DND-41 (cell line): ENCODE data around the gene DCLRE1C.

Experiments used
- ATAC-seq: fragments of 200-7000 bp; cut with Tn5 transposase; 3 replicates; pipeline ENCODE4 v1.9.1; 2021; ENCODE audit warnings: low read depth; ENCODE audit not compliant: insufficient read depth
- DNase-seq: peaks from one replicate; pipeline ENCODE4 v3.0.0-alpha.2; 2020
- H2AFZ ChIP-seq: 2 replicates; pipeline ENCODE4 v1.6.0; 2012; ENCODE audit warnings: low read depth, low read length
- H3K27ac ChIP-seq: 2 replicates; pipeline ENCODE4 v1.5.1; 2012; ENCODE audit warnings: low read length, inconsistent platforms
- H3K27me3 ChIP-seq: fragments of 200-600 bp; sonication (generic); 2 replicates; pipeline ENCODE4 v1.6.0; 2012; ENCODE audit warnings: low read length, mild to moderate bottlenecking, inconsistent platforms; ENCODE audit not compliant: insufficient read depth, poor library complexity
- H3K36me3 ChIP-seq: 2 replicates; pipeline ENCODE4 v1.5.1; 2012; ENCODE audit warnings: low read length, inconsistent platforms; ENCODE audit not compliant: insufficient read depth
- H3K4me1 ChIP-seq: 2 replicates; pipeline ENCODE4 v1.5.1; 2012; ENCODE audit warnings: mild to moderate bottlenecking, low read length; ENCODE audit not compliant: insufficient read depth
- H3K4me2 ChIP-seq: 2 replicates; pipeline ENCODE4 v1.6.0; 2012; ENCODE audit warnings: mild to moderate bottlenecking, moderate library complexity, low read length, inconsistent platforms; ENCODE audit not compliant: insufficient read depth
- H3K4me3 ChIP-seq, 2 experiments: fragments of 200-600 bp in 1 of 2; shearing (Covaris generic) in 1 of 2; 2 replicates each; pipeline ENCODE4 v1.5.1; 2012 to 2016; ENCODE audit warnings: inconsistent platforms in 2 of 2, low read length in 2 of 2, mild to moderate bottlenecking in 2 of 2, low read depth in 1 of 2, moderate library complexity in 1 of 2
- H3K79me2 ChIP-seq: 2 replicates; pipeline ENCODE4 v1.6.0; 2012; ENCODE audit warnings: low read length, inconsistent platforms; ENCODE audit not compliant: insufficient read depth
- H3K9ac ChIP-seq: 2 replicates; pipeline ENCODE4 v1.6.0; 2012; ENCODE audit warnings: low read depth, mild to moderate bottlenecking, inconsistent platforms, low read length, moderate library complexity
- H3K9me3 ChIP-seq: 2 replicates; pipeline ENCODE4 v1.5.1; 2012; ENCODE audit warnings: low read length, moderate library complexity, mild to moderate bottlenecking, inconsistent platforms; ENCODE audit not compliant: insufficient read depth, severe bottlenecking
- H4K20me1 ChIP-seq: 2 replicates; pipeline ENCODE4 v1.6.0; 2012; ENCODE audit warnings: low read length; ENCODE audit not compliant: insufficient read depth
- EZH2 ChIP-seq: IDR thresholded peaks from 3 replicates; pipeline ENCODE4 v1.6.1; 2012; ENCODE audit warnings: borderline replicate concordance, low read depth, mild to moderate bottlenecking, moderate library complexity, low read length, inconsistent platforms; ENCODE audit not compliant: severe bottlenecking
- TF ChIP-seq, protein P1 (sequence below): IDR thresholded peaks from 2 replicates; pipeline ENCODE4 v1.5.1; 2012; ENCODE audit warnings: borderline replicate concordance, low read length, moderate library complexity, mild to moderate bottlenecking; ENCODE audit not compliant: poor library complexity, severe bottlenecking; ENCODE audit errors: extremely low read depth

The DCLRE1C gene

GRCh38 chr10:14926722-14927416, 27.0 kb downstream of the DCLRE1C start:
- DNase-seq (no peak), ATAC-seq (no peak)
- H3K27me3 ChIP-seq: no peaks in the 10 kb centered on the region

GRCh38 chr10:14926061-14926470, 27.8 kb downstream of the DCLRE1C start:
- TF ChIP-seq, protein P1, sequence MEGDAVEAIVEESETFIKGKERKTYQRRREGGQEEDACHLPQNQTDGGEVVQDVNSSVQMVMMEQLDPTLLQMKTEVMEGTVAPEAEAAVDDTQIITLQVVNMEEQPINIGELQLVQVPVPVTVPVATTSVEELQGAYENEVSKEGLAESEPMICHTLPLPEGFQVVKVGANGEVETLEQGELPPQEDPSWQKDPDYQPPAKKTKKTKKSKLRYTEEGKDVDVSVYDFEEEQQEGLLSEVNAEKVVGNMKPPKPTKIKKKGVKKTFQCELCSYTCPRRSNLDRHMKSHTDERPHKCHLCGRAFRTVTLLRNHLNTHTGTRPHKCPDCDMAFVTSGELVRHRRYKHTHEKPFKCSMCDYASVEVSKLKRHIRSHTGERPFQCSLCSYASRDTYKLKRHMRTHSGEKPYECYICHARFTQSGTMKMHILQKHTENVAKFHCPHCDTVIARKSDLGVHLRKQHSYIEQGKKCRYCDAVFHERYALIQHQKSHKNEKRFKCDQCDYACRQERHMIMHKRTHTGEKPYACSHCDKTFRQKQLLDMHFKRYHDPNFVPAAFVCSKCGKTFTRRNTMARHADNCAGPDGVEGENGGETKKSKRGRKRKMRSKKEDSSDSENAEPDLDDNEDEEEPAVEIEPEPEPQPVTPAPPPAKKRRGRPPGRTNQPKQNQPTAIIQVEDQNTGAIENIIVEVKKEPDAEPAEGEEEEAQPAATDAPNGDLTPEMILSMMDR: no peak
- no peak for TF ChIP-seq EZH2
- ATAC-seq: no peak
- peaks cover 92% of the 10 kb centered on the region for H3K36me3 ChIP-seq
- no peak overlapping the region for H3K4me3 ChIP-seq
- no peak overlapping the region for H3K4me2 ChIP-seq
- no peaks in the 10 kb centered on the region for H3K79me2 ChIP-seq
- no peaks in the 10 kb centered on the region for H3K4me1 ChIP-seq
- H2AFZ ChIP-seq: no peak overlapping the region
- 0 out of 2 replicates have a peak, but pooled peaks cover 4% of the 10 kb centered on the region for H4K20me1 ChIP-seq
- H3K9ac ChIP-seq: no peak overlapping the region
- no peaks in the 10 kb centered on the region for H3K27me3 ChIP-seq
- DNase-seq: no peak
- H3K27ac ChIP-seq: no peak overlapping the region
- no peaks in the 10 kb centered on the region for H3K9me3 ChIP-seq

More at GRCh38 chr10:14926722-14927416, 27.0 kb downstream of the DCLRE1C start:
- H3K9ac ChIP-seq: no peak overlapping the region
- H3K9me3 ChIP-seq: no peaks in the 10 kb centered on the region
- no peak overlapping the region for H3K27ac ChIP-seq
- no peak overlapping the region for H3K4me2 ChIP-seq
- 0 out of 2 replicates have a peak, but pooled peaks cover 4% of the 10 kb centered on the region for H4K20me1 ChIP-seq
- peaks cover 91% of the 10 kb centered on the region for H3K36me3 ChIP-seq
- H2AFZ ChIP-seq: no peak overlapping the region
- no peak overlapping the region for H3K4me3 ChIP-seq
- H3K79me2 ChIP-seq: no peaks in the 10 kb centered on the region
- TF ChIP-seq, protein P1: no peak
- TF ChIP-seq EZH2: no peak
- no peaks in the 10 kb centered on the region for H3K4me1 ChIP-seq

GRCh38 chr10:14925268-14925667, 28.6 kb downstream of the DCLRE1C start:
- H3K4me1 ChIP-seq: no peaks in the 10 kb centered on the region
- no peak for ATAC-seq
- H3K36me3 ChIP-seq: peaks cover 91% of the 10 kb centered on the region

More at GRCh38 chr10:14925268-14925667, 28.6 kb downstream of the DCLRE1C start:
- H2AFZ ChIP-seq: no peak overlapping the region
- H4K20me1 ChIP-seq: 0 out of 2 replicates have a peak, but pooled peaks cover 4% of the 10 kb centered on the region
- no peak overlapping the region for H3K4me2 ChIP-seq
- H3K4me3 ChIP-seq: no peak overlapping the region
- H3K79me2 ChIP-seq: no peaks in the 10 kb centered on the region
- H3K27ac ChIP-seq: no peak overlapping the region
- TF ChIP-seq EZH2: no peak
- TF ChIP-seq, protein P1: no peak
- no peak overlapping the region for H3K9ac ChIP-seq
- no peaks in the 10 kb centered on the region for H3K9me3 ChIP-seq
- no peaks in the 10 kb centered on the region for H3K27me3 ChIP-seq
- DNase-seq: no peak
